HG02642 (cell line): ENCODE data around the gene MYH1.

Source experiments
- ATAC-seq: cut with Tn5 transposase; IDR thresholded peaks from one replicate; pipeline ENCODE4 v1.9.1; 2021; ENCODE audit warnings: mild to moderate bottlenecking; ENCODE audit not compliant: unreplicated experiment, poor library complexity

Gene MYH1

DNA sequence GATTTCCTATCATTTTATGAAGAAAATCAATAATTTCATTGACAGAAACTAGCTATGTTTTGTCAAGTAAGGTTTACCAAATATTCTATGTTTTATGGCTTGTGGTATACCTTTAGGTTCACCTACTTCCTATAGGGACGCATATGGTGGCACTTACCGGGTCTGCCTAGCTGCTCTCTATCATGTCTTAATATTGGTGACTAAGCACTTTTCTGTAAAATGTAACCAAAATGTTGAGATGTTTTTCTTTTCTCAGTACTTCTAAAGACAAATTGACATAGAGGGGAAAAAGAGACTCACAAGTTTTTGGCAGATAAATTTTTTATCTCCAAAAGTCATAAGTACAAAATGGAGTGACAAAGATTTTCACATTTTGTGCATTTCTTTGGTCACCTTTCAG, 26.3 kb downstream of the MYH1 start:
- no peak for ATAC-seq

DNA sequence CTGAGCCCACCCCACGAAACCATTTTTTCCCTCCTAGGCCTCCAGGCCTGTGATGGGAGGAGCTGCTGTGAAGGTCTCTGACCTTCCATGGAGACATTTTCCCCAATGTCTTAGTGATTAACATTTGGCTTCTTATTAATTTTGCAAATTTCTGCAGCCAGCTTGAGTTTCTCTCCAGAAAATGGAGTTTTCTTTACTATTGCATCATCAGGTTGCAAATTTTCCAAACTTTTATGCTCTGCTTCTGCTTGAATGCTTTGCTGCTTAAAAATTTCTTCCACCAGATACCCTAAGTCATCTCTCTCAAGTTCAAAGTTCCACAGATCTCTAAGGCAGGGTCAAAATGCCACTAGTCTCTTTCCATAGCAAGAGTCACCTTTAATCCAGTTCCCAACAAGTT, 36.1 kb downstream of the MYH1 start:
- no peak for ATAC-seq

DNA sequence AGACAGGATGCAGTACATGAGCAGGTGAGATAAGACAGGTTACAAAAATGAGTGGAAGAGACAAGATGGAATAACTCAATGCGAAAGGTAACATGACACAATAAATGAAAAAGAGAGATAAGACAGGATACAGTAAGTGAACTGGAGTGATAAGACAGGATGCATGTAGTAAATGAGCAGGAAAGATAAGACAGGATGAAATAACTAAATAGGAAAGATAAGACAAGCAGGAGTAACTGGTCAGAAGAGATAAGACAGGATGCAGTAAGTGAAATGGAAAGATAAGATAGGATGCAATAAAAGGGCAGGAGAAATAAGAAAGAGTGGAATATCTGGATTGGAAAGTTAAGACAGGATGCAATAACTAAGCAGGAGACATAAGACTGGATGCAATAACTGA, 40.6 kb downstream of the MYH1 start:
- ATAC-seq = no peak

DNA sequence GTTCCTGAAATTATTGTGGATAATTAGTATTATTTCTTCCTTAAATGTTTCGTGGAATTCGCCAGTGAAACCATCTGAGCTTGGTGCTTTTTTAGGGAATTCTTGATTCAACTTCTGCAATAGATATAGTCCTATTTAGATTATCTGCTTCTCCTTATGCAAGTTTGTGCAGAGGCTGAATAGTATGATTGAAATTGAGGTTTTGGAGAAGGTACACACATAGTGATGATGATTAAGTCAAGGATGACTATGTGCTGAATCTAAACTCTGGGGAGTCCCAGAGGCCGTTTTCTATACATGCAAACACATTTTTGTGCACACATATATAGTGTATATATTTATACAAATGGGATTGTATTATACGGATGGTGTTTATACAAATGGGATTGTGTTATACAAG, 43.8 kb downstream of the MYH1 start:
- no peak for ATAC-seq

DNA sequence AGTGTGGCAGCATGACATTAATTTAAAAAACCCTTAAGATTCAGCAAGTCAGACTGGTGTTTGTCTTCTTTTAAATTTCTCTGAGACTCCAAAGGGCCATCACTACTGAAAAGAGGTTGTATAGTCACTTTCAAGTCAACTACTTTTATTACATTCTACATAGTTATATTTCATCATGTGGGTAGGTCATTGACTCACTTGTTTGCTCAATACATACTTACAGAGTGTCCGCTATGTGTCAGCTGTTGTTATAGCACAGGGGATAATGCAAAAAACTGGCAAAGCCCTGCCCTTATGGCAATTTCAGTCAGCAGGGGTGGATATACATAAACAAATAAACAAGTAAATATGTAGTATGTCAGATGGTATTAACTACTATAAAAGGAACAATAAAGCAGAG, 46.5 kb downstream of the MYH1 start:
- ATAC-seq = no peak

DNA sequence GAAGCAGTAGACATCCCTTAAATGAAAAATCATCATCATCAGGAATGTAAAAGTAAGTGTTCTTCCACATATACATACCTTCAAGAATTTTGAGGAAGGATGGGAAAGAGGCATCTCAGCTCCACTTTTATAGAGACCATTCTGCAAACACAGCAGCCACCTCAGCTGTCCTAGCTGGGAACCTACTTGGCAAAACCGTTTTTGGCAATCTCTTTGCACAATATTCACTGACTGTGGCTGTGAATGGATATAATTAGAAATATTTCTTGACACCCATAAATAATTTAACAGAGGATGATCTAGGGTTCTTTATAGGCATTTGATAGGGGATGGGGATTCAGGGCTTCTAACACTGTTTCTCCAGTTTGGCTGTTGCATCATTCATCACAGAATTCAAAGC, 48.9 kb downstream of the MYH1 start, which contains the start of gene MYH4:
Gene MYH4, minus strand, starts transcription at position 101 of the 400 bp plus-strand sequence. CDS start 2,814 bp downstream, outside the sequence.
- no peak for ATAC-seq

DNA sequence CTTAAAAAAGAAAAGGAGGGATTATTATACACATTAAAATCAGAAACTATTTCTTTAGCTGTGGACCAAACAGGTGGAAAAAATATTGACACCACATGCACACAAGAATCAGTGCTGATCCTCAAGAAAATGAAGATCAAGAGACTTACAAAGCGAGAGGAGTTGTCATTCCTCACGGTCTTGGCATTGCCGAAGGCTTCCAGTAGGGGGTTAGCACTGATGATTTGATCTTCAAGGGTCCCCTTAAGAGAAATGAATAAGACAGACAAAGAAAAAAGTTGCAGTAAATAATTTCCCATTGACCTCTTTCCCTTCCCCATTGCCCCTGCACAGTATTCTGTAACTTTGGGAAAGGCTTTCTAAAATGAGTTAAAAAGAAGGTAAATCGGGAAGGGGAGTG, 54.9 kb downstream of the MYH1 start:
- ATAC-seq = no peak

DNA sequence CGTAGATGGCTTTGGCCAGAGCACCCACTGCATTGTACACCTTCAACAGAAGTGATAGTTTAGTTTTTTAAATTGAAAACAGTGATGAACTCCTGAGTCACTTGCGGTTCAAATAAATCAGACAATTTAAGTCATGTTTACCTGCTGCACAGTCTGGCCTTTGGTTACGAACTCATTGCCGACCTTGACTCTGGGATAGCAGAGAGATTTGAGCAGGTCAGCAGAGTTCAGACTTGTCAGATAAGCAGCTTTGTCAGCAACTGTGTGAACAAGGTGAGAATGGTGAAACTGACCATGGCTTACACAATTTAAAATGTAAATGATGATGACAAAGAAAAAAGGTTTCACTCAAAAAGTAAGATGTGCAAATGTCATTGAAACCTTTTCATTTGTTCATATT, 58.3 kb downstream of the MYH1 start:
- ATAC-seq = no peak

DNA sequence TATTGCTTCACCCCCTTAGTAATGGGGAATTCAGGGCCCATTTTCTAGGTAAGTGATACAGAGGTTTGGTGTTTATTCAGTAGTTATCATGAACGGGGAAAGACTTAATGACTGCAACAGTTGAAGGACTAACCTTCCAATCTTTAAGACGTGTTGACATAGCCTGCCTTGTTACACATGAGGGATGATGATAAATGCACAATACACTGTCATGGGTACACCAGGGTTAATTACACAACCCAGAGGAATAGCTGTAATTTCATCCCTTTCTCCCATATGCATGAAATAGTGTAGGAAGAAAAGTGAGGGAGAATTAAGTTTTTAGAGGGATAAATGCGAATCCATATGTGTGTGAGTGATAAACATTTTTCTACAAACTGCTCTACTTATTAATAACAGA, 59.6 kb downstream of the MYH1 start:
- no peak for ATAC-seq

DNA sequence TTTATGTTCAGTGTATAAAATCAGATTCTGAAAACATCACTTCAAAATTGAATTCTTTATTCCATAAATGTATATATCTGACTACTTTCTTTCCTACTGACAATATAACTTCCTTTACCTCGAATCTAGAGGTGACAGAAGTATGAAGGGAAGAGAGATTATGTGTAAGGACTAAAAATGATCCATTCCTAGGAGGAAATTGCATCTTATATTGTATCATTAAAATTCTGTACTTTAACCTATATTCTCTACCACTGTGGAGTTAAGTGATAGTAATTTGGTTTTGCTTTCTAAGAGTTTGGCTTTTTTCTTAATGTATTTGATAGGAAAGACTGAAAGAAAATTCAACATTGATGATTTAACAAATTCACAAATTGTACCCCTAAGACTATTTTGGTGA, 60.4 kb downstream of the MYH1 start:
- ATAC-seq = no peak

DNA sequence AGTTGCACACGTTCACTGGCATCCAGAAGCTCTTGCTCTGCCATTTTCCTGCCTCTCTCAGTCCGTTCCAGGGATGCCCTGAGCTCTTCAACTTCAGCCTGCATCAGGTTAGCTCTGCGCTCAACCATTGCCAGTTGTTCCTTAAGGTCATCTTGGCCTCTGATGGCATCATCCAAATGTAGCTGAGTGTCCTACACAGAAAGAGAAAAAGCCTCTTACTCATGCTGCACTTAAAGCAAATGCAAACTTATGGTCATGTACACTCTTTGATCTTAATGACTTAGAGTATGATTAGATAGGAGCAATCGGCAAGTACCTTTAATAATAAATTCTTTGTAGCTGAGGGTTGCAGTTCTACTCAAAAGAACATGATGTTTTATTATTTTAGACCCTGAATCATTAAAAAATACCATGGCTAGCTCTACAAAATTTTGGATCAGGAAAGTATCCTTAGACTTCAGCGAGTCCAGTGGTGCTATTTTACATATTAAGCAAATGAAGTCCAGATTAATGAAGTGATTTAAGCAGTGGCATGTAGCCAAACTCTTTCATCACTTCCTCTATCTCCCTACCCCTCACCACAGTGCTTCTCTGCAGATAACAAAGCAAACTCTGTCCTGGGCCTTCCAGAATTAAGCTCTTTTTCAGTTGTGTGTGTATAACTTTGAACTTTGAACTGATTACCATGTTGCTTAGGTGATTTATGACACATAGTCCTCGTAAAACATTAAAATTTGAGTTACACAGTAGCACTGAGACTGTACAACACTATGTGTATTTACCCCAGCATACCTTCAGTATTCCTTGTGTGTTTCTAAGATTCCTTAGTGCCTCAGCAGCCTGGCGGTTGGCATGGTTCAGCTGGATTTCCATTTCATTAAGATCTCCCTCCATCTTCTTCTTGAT, 71.1 kb downstream of the MYH1 start:
- ATAC-seq = no peak
